Liver (tissue), 9 donors: ENCODE results near the gene CRK. TPM values are rescaled to one million over a fixed set of nuclear protein-coding genes. Genes with fewer than 3 reads are reported as not detected.

Source experiments
- DNase-seq: peaks from one replicate; pipeline ENCODE4 v3.0.0-alpha.2; 2017; ENCODE audit warnings: low spot score
- H3K27ac ChIP-seq, 2 donors: one replicate each; pipeline ENCODE4 v1.7.0; 2013; ENCODE audit warnings: inconsistent platforms in 2 of 2, low read length in 2 of 2, control low read depth in 1 of 2, low read depth in 1 of 2, mild to moderate bottlenecking in 1 of 2
- H3K27me3 ChIP-seq, 4 donors: one replicate each; pipeline versions ENCODE4 v1.6.1 to v1.7.0; 2013; ENCODE audit warnings: low read length in 3 of 4, inconsistent platforms in 1 of 4, mild to moderate bottlenecking in 1 of 4, moderate library complexity in 1 of 4; ENCODE audit not compliant: control insufficient read depth in 4 of 4, insufficient read depth in 4 of 4
- H3K36me3 ChIP-seq, 4 donors: one replicate each; pipeline versions ENCODE4 v1.6.1 to v1.7.0; 2013; ENCODE audit warnings: low read length in 3 of 4, mild to moderate bottlenecking in 3 of 4, low read depth in 1 of 4, moderate library complexity in 1 of 4; ENCODE audit not compliant: control insufficient read depth in 4 of 4, insufficient read depth in 3 of 4
- H3K4me1 ChIP-seq, 4 donors: one replicate each; pipeline versions ENCODE4 v1.6.1 to v1.7.0; 2013; ENCODE audit warnings: low read length in 3 of 4, mild to moderate bottlenecking in 3 of 4, moderate library complexity in 1 of 4; ENCODE audit not compliant: control insufficient read depth in 4 of 4, insufficient read depth in 4 of 4
- H3K4me3 ChIP-seq, 3 donors: one replicate each; pipeline versions ENCODE4 v1.6.1 to v1.7.0; 2013; ENCODE audit warnings: low read length in 3 of 3, control low read depth in 1 of 3, low read depth in 1 of 3, mild to moderate bottlenecking in 1 of 3
- H3K9ac ChIP-seq, 2 donors: one replicate each; pipeline ENCODE4 v1.7.0; 2013; ENCODE audit warnings: low read length in 2 of 2, mild to moderate bottlenecking in 2 of 2, moderate library complexity in 2 of 2, control low read depth in 1 of 2, low read depth in 1 of 2
- H3K9me3 ChIP-seq, 4 donors: one replicate each; pipeline versions ENCODE4 v1.6.1 to v1.7.0; 2013; ENCODE audit warnings: low read length in 3 of 4; ENCODE audit not compliant: control insufficient read depth in 4 of 4
- CTCF ChIP-seq: fragments of 150-350 bp; IDR thresholded peaks from 2 replicates; pipeline ENCODE4 v1.5.1; 2017; ENCODE audit warnings: improper control_type of control experiment, low read depth, low read length; ENCODE audit not compliant: missing input control
- EGR1 ChIP-seq, 2 donors: IDR thresholded peaks; 2 replicates each; pipeline ENCODE4 v1.6.1; 2016 to 2018; ENCODE audit warnings: antibody characterized with exemption in 2 of 2, low read depth in 2 of 2
- FOXA1 ChIP-seq: IDR thresholded peaks from 2 replicates; pipeline ENCODE4 v1.6.1; 2016; ENCODE audit warnings: antibody characterized with exemption
- FOXA2 ChIP-seq: IDR thresholded peaks from 2 replicates; pipeline ENCODE4 v1.6.1; 2016; ENCODE audit warnings: antibody characterized with exemption
- GABPA ChIP-seq, 2 donors: IDR thresholded peaks in 1 of 2; conservative IDR thresholded peaks in 1 of 2; 2 replicates each; pipeline ENCODE4 v1.6.1; 2016; ENCODE audit warnings: antibody characterized with exemption in 2 of 2, mild to moderate bottlenecking in 1 of 2, moderate library complexity in 1 of 2
- HNF4A ChIP-seq, 2 donors: conservative IDR thresholded peaks; 2 replicates each; pipeline ENCODE4 v1.6.1; 2016; ENCODE audit warnings: antibody characterized with exemption in 2 of 2, mild to moderate bottlenecking in 2 of 2
- HNF4G ChIP-seq: IDR thresholded peaks from 2 replicates; pipeline ENCODE4 v1.6.1; 2016; ENCODE audit warnings: antibody characterized with exemption
- JUND ChIP-seq, 2 donors: IDR thresholded peaks; 2 replicates each; pipeline ENCODE4 v1.6.1; 2016; ENCODE audit warnings: antibody characterized with exemption in 2 of 2
- NR2F2 ChIP-seq: IDR thresholded peaks from 2 replicates; pipeline ENCODE4 v1.6.1; 2016; ENCODE audit warnings: antibody characterized with exemption
- RAD21 ChIP-seq, 2 donors: IDR thresholded peaks; 2 replicates each; pipeline ENCODE4 v1.6.1; 2016; ENCODE audit warnings: antibody characterized with exemption in 2 of 2, mild to moderate bottlenecking in 2 of 2
- RXRA ChIP-seq, 2 donors: IDR thresholded peaks; 2 replicates each; pipeline ENCODE4 v1.6.1; 2017 to 2018; ENCODE audit warnings: antibody characterized with exemption in 2 of 2, mild to moderate bottlenecking in 1 of 2
- SP1 ChIP-seq: IDR thresholded peaks from 2 replicates; pipeline ENCODE4 v1.6.1; 2018; ENCODE audit warnings: antibody characterized with exemption, mild to moderate bottlenecking
- TAF1 ChIP-seq: conservative IDR thresholded peaks from 2 replicates; pipeline ENCODE4 v1.6.1; 2016; ENCODE audit warnings: antibody characterized with exemption, mild to moderate bottlenecking
- ZBTB33 ChIP-seq: IDR thresholded peaks from 2 replicates; pipeline ENCODE4 v1.6.1; 2016; ENCODE audit warnings: antibody characterized with exemption
- WGBS: extraction: QIAGEN DNeasy Blood & Tissue Kit; methylation state at CpG from one replicate; pipeline ENCODE4 v1.1.7; 2013; 5-methylcytosine and 5-hydroxymethylcytosine counted together
- polyA plus RNA-seq, 2 donors: library from polyadenylated mRNA; stranded (reverse) in 1 of 2; unstranded in 1 of 2; fragments of 200-250 nt in 1 of 2; fragments of >200 nt in 1 of 2; fragmentation: Nextera tagmentation in 1 of 2; extraction: Ambion mirVana in 1 of 2; gene quantifications; one replicate each; pipeline versions ENCODE4 v1.2.1 to v1.2.3, GENCODE V29; 2013 to 2015
- total RNA-seq, 2 donors: library from RNA; depleted of rRNA; stranded (reverse); fragments of >200 nt; gene quantifications; one replicate each; pipeline ENCODE4 v1.2.3, GENCODE V29; 2014
- TF ChIP-seq, protein P1 (sequence below): IDR thresholded peaks from 2 replicates; pipeline ENCODE4 v1.6.1; 2016; ENCODE audit warnings: antibody characterized with exemption, mild to moderate bottlenecking
- TF ChIP-seq, protein P2 (sequence below): IDR thresholded peaks from 2 replicates; pipeline ENCODE4 v1.6.1; 2016; ENCODE audit warnings: antibody characterized with exemption
- donor health status: healthy.
- donor health status: healthy.
- donor health status: healthy.
- donor health status: healthy.
- donor health status: healthy.

Gene CRK
- total and polyA plus RNA-seq, 4 donors: 29.5 to 69.9 (median 34.8) TPM

DNA sequence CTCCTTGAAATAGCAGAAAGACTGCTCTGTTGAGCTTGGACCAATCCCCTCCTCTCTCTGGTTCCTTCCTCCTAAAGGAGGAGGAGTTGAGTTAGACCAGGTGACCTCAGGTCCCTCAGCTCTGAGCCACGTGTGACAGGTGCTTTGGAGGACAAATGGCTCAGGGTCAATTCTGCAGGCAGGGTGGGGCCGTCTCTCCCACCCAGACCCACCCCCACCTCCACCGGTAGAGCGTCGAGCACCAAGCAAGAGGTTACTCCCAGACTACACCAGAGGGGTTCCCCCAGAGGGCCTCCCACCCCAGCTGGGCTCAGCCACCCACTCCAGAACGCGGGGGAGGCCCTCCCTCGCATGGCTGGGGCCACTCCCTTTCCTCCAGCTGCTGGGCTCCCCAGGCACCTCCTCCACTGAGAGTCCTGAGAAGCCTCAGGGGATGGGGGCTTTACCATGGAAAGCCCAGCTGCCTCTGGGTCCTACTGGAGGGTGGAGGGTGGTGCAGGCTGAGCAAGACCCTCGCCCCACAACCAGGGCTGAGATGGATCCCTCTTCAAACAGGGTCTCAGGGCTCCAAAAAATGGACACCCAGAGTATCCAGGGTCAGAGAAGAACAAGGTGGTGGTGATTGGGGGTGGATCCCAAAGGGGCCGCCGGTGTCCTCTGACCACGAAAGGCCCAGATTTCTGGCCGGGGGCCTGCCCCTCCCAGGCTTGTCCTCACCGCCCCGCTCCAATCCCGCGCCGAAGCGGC, 28.8 kb upstream of the CRK start:
- no peaks in the 10 kb centered on the region for H3K9me3 ChIP-seq
- H3K4me1 ChIP-seq: peaks cover 9 to 55% (median 26%) of the 10 kb centered on the region in 4 donors
- peak overlapping the region in 1 of 2 donors; percentile 51 for H3K9ac ChIP-seq
- H3K27ac ChIP-seq: peak overlapping the region; percentile 65 to 72
- peaks cover 5 to 13% (median 9%) of the 10 kb centered on the region in 4 donors for H3K36me3 ChIP-seq
- 8% methylated on average over 19 of the region's 19 CpGs for WGBS
- no peak for DNase-seq
- TF ChIP-seq TAF1 (no peak), CTCF (peak; percentile 5)
- H3K4me3 ChIP-seq: peak overlapping the region; percentile 36 to 90 (median 53)
- no peaks in the 10 kb centered on the region for H3K27me3 ChIP-seq

GRCh38 chr17:1484060-1484535, 28.1 kb upstream of the CRK start:
- Histone ChIP-seq H3K4me3 (no peak overlapping the region), H3K4me1 (peaks cover 5 to 48% (median 19%) of the 10 kb centered on the region in 4 donors), H3K9ac (no peak overlapping the region), H3K27ac (no peak overlapping the region), H3K27me3 (no peaks in the 10 kb centered on the region), H3K36me3 (peaks cover 5 to 18% (median 10%) of the 10 kb centered on the region in 4 donors), H3K9me3 (no peaks in the 10 kb centered on the region)
- TF ChIP-seq GABPA (IDR thresholded peaks at IDR 0.05 in 1 of 2, conservative IDR thresholded peaks at IDR 0.05 in 1 of 2) (no peak), FOXA1 (no peak), JUND (IDR thresholded peaks at IDR 0.05) (no peak), SP1 (no peak), NR2F2 (no peak), ZBTB33 (no peak), TAF1 (no peak), RAD21 (IDR thresholded peaks at IDR 0.05) (no peak), HNF4A (conservative IDR thresholded peaks at IDR 0.05) (no peak), HNF4G (no peak)
- DNase-seq: no peak
- 92% methylated on average over 29 of the region's 29 CpGs for WGBS

GRCh38 chr17:1482680-1483079, 26.6 kb upstream of the CRK start:
- Histone ChIP-seq H3K4me3 (no peak overlapping the region), H3K27ac (no peak overlapping the region), H3K9me3 (no peaks in the 10 kb centered on the region), H3K27me3 (no peaks in the 10 kb centered on the region), H3K4me1 (peaks cover 5 to 34% (median 9%) of the 10 kb centered on the region in 4 donors), H3K36me3 (peaks cover 8 to 25% (median 17%) of the 10 kb centered on the region in 4 donors), H3K9ac (no peak overlapping the region)
- 86% methylated on average over 20 of the region's 20 CpGs for WGBS
- no peak for DNase-seq
- TF ChIP-seq, protein P1, sequence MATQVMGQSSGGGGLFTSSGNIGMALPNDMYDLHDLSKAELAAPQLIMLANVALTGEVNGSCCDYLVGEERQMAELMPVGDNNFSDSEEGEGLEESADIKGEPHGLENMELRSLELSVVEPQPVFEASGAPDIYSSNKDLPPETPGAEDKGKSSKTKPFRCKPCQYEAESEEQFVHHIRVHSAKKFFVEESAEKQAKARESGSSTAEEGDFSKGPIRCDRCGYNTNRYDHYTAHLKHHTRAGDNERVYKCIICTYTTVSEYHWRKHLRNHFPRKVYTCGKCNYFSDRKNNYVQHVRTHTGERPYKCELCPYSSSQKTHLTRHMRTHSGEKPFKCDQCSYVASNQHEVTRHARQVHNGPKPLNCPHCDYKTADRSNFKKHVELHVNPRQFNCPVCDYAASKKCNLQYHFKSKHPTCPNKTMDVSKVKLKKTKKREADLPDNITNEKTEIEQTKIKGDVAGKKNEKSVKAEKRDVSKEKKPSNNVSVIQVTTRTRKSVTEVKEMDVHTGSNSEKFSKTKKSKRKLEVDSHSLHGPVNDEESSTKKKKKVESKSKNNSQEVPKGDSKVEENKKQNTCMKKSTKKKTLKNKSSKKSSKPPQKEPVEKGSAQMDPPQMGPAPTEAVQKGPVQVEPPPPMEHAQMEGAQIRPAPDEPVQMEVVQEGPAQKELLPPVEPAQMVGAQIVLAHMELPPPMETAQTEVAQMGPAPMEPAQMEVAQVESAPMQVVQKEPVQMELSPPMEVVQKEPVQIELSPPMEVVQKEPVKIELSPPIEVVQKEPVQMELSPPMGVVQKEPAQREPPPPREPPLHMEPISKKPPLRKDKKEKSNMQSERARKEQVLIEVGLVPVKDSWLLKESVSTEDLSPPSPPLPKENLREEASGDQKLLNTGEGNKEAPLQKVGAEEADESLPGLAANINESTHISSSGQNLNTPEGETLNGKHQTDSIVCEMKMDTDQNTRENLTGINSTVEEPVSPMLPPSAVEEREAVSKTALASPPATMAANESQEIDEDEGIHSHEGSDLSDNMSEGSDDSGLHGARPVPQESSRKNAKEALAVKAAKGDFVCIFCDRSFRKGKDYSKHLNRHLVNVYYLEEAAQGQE: no peak
- TF ChIP-seq CTCF (no peak), GABPA (IDR thresholded peaks at IDR 0.05 in 1 of 2, conservative IDR thresholded peaks at IDR 0.05 in 1 of 2) (no peak), JUND (IDR thresholded peaks at IDR 0.05) (no peak), FOXA2 (no peak), TAF1 (no peak), HNF4G (no peak), HNF4A (conservative IDR thresholded peaks at IDR 0.05) (no peak), RAD21 (IDR thresholded peaks at IDR 0.05) (no peak), RXRA (IDR thresholded peaks at IDR 0.05) (no peak), EGR1 (IDR thresholded peaks at IDR 0.05; ENCODE audit: low read depth in 2 of 2) (no peak)
- TF ChIP-seq, protein P2, sequence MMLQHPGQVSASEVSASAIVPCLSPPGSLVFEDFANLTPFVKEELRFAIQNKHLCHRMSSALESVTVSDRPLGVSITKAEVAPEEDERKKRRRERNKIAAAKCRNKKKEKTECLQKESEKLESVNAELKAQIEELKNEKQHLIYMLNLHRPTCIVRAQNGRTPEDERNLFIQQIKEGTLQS: no peak
